Natural killer cell treated with Interleukin-12 subunit alpha and Interleukin-12 subunit beta and Interleukin-15 and Interleukin-18, amount 100 ng/mL, for 72 hours (primary cell): Measurements from ENCODE around the gene NCS1. TPM values are rescaled to one million over a fixed set of nuclear protein-coding genes. Genes with fewer than 3 reads are reported as not detected.

Experiments
- ATAC-seq, 2 donors: fragments of 150-1000 bp; cut with Tn5 transposase in 1 of 2; sonication (Bioruptor Pico), chemical (Tn5 transposase) in 1 of 2; 2 replicates each; pipeline ENCODE4 v1.10.0; 2021
- DNase-seq: peaks from one replicate; pipeline ENCODE4 v3.0.0; 2022; ENCODE audit warnings: low spot score
- H3K27ac Mint-ChIP-seq, 2 donors: 1 replicate in 1 of 2; 2 replicates in 1 of 2; pipeline ENCODE4 v1.8.0; 2022; ENCODE audit warnings: mixed read lengths in 2 of 2, mild to moderate bottlenecking in 1 of 2, moderate library complexity in 1 of 2
- H3K27me3 Mint-ChIP-seq, 2 donors: 1 replicate in 1 of 2; 2 replicates in 1 of 2; pipeline ENCODE4 v1.8.0; 2022; ENCODE audit warnings: mixed read lengths in 2 of 2
- H3K36me3 Mint-ChIP-seq: one replicate; pipeline ENCODE4 v1.8.0; 2022; ENCODE audit warnings: mixed read lengths
- H3K4me1 Mint-ChIP-seq, 2 donors: 1 replicate in 1 of 2; 2 replicates in 1 of 2; pipeline ENCODE4 v1.8.0; 2022; ENCODE audit warnings: low read depth in 2 of 2, mixed read lengths in 2 of 2, mild to moderate bottlenecking in 1 of 2
- H3K4me3 Mint-ChIP-seq: one replicate; pipeline ENCODE4 v1.8.0; 2022; ENCODE audit warnings: mixed read lengths
- H3K9me3 Mint-ChIP-seq: 2 replicates; pipeline ENCODE4 v1.8.0; 2022; ENCODE audit warnings: mixed read lengths
- total RNA-seq, 2 donors: library from RNA; stranded (reverse); gene quantifications; one replicate each; pipeline ENCODE4 v1.2.3, GENCODE V29; 2022

NCS1 gene
- total RNA-seq, 2 donors from 2014 or later = 31.0 to 38.1 TPM

DNA sequence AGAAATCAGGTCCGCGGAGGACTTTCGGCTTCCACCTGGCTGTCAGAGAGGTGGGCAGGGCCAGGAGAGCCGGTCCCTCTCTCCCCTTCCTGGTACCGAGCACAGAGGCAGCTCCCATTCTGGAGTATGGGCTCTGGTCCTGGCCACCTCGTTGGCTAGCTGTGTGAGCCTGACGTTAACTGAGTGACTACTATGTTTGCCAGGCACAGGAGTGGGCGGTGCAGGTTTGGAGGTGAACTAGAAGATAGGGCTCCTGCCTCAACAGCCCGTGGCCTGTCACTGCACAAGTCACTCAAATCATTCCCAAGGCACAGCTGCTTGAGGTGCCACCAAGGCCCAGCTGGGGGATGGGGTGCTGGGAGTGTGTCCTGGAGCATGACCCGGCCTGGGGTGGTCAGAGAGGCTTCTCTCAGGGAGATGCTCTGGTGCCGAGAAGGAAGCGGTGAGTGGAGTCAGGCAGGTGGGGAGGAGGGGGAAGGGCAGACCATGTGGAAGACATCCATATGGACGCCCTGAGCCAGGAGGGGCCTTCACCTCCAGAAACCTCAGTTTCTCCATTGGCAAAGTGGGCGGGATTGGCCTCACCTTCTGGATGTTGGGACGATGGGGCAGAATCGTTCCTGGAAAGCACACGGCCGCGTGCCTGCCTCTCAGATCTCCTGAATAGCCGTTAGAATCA lies 39.5 kb downstream of the NCS1 start:
- Mint-ChIP-seq H3K27ac (no peak overlapping the region), H3K4me3 (no peak overlapping the region)

DNA sequence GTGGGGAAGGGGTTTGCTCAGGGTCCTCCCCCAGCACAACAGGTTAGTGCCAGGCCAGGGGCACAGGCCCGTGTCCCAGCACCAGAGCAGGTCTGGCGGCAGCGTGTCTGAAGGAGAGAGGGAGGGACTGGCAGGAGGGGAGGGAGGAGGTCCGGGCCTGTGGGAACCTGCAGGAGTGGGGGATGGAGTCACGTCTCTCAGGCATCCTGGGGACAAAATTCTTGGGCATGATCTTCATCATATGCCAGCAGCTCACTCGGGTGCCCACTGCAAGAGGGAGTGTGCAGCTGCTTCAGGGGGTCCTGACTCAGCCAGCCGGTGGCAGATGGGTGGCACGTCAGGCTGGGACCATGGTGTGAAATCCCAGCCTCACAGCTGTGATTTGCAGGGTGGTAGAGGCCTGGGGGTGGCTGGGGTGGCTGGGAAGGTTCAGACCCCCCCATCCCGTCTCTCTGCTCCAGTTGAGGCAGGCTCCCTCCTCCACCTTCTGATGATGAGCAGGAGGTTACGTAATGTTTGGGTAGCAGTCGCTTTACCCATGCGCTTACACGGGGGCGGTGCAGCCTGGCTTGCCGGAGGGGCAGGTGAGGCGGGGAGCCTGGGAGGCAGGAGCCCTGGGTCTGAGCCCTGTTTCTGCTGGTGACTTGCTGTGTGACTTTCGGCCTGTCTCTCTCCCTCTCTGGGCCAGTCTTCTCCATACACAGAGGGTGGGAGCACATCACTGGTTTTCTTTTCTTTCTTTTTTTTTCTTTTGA lies 40.5 kb downstream of the NCS1 start:
- peaks cover 0 to 17% of the 10 kb centered on the region in 2 donors for H3K4me1 Mint-ChIP-seq
- H3K36me3 Mint-ChIP-seq = no peaks in the 10 kb centered on the region
- H3K27ac Mint-ChIP-seq = no peak overlapping the region
- H3K9me3 Mint-ChIP-seq = no peaks in the 10 kb centered on the region
- H3K4me3 Mint-ChIP-seq = no peak overlapping the region
- ATAC-seq (no peak), DNase-seq (no peak)
- H3K27me3 Mint-ChIP-seq = no peaks in the 10 kb centered on the region

More for the DNA sequence above, 39.5 kb downstream of the NCS1 start:
- Mint-ChIP-seq H3K27me3 (no peaks in the 10 kb centered on the region), H3K4me1 (peaks cover 0 to 17% of the 10 kb centered on the region in 2 donors), H3K9me3 (no peaks in the 10 kb centered on the region), H3K36me3 (no peaks in the 10 kb centered on the region)
- ATAC-seq (no peak), DNase-seq (no peak)

DNA sequence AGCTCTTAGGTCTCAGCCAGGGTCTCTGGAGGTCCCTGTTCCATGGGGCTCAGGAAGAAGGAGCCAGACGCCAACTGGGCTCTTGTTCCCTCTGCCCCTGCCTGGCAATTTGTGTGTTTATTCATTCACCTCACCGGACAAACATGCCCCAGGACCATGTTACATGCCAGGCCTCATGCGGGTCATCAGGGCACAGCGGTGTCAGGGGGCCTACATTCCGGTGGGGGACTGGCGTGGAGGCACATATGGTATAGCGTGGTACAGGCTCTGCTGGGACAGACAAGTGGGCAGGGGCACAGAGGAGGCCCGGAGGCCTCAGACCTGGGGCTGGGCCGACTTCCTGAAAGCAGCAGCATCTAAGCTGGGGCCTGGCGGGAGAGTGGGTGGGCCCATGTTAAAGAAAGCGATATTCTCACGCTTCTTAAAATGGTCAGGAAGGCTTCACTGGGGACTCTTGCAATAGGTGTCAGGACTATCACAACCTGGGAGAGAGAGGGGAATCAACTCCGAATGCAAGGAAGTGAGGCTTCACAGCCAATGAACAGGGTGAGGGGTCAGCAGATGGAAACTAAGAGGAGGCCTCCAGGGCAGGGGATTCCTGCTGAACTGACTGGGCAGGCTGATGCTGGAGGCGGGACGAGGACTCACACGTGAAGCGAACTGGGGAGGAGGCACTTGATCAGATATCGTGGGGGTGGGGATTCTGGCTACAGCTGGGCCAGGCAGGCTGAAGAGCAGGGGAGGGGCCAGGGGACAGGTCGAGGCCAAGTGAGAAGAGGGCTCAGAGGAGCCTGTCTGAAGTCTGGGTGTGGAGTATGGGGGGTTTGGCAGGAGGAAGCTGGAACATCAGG lies 41.9 kb downstream of the NCS1 start:
- Mint-ChIP-seq H3K4me1 (peaks cover 0 to 17% of the 10 kb centered on the region in 2 donors), H3K27me3 (no peaks in the 10 kb centered on the region), H3K9me3 (no peaks in the 10 kb centered on the region), H3K36me3 (no peaks in the 10 kb centered on the region), H3K27ac (peak overlapping the region in 1 of 2 donors; percentile 43), H3K4me3 (no peak overlapping the region)
- no peak for DNase-seq
- no peak for ATAC-seq

DNA sequence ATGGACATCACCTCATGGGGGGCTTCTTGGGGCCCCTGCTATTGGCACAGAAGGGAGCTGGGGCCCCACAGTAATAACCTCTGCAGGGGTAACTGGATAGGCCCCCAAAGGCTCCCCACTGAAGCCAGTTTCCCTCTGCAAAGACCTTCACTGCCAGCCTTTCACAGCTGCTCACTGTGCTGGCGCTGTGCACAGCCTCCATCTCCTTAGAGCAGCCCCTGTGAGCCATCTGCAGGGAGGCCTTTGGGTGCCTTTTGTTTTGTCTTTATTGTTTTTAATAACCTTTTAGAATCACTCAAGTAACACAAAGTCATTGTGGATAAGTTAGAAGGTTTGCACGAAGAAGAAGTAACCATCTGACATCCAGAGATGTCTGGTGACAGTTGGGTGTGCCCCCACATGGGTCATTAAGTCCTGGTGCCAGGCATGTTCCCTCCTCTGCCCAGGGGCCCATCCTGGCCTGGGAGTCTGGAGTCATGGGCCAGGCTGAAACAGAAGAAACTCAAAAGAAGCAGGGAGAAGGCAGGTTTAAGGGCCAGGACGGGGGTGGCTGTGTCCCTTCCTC lies 42.7 kb downstream of the NCS1 start:
- Mint-ChIP-seq H3K4me3 (no peak overlapping the region), H3K27ac (peak overlapping the region in 1 of 2 donors; percentile 43), H3K4me1 (peaks cover 0 to 17% of the 10 kb centered on the region in 2 donors), H3K36me3 (no peaks in the 10 kb centered on the region), H3K9me3 (no peaks in the 10 kb centered on the region), H3K27me3 (no peaks in the 10 kb centered on the region)
- no peak for ATAC-seq
- no peak for DNase-seq

DNA sequence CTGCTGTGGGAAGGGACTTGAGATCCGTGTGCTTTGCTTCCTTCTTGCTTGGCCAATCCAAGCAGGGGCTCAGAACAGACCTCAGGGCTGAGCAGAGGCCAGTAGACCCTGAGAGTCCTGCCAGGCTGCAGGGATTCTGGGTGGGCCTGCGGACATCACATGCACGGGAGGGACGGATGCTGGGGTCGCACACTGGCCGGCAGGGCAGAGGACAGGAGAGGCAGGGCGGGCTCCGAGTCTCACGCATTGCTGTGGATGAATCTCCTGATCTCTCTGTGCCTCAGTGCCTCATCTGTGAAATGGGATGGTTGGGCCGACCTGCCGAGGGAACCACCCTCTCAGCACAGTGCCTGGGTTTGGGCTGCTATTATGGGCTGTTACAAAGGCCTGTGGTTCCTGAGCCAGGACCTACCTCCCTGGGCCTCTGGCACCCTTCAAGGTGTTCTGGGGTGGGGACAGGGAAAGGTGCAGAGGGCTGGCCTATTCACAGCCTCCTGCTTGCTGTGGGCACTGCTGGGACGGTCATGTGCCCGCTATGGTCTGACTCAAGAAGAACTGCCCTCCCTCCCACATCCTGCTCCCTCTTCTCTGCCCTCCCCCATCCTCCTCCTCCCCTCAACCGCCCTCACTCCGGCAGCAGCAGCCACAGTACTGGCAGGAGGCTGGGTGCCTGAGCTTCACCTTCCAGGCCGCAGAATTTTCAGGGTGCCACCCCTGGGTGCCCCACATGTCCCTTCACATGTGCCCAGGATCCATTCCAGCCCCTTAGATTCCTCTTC lies 43.3 kb downstream of the NCS1 start:
- Mint-ChIP-seq H3K4me1 (peaks cover 0 to 17% of the 10 kb centered on the region in 2 donors), H3K27me3 (no peaks in the 10 kb centered on the region), H3K9me3 (no peaks in the 10 kb centered on the region), H3K36me3 (no peaks in the 10 kb centered on the region), H3K4me3 (no peak overlapping the region), H3K27ac (peak overlapping the region in 1 of 2 donors; percentile 43)
- ATAC-seq = peak; percentile 74 to 75
- no peak for DNase-seq

DNA sequence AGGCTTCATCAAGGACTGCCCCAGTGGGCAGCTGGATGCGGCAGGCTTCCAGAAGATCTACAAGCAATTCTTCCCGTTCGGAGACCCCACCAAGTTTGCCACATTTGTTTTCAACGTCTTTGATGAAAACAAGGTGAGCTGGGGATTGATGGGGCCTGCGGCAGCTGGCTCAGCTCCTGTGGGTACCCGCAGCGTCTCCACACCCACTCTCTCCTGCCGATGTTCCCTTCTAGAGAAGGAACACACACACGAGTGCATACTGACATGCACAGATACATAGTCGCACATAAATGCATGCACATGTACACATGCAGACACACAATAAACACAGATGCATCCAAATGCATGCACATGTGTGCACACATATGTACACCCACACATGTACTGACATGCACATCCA lies 45.6 kb downstream of the NCS1 start:
- H3K4me3 Mint-ChIP-seq = no peak overlapping the region
- H3K27ac Mint-ChIP-seq = no peak overlapping the region
- no peaks in the 10 kb centered on the region for H3K9me3 Mint-ChIP-seq
- no peaks in the 10 kb centered on the region for H3K36me3 Mint-ChIP-seq
- DNase-seq = no peak
- no peak for ATAC-seq
- no peaks in the 10 kb centered on the region for H3K27me3 Mint-ChIP-seq
- peaks cover 0 to 14% of the 10 kb centered on the region in 2 donors for H3K4me1 Mint-ChIP-seq

DNA sequence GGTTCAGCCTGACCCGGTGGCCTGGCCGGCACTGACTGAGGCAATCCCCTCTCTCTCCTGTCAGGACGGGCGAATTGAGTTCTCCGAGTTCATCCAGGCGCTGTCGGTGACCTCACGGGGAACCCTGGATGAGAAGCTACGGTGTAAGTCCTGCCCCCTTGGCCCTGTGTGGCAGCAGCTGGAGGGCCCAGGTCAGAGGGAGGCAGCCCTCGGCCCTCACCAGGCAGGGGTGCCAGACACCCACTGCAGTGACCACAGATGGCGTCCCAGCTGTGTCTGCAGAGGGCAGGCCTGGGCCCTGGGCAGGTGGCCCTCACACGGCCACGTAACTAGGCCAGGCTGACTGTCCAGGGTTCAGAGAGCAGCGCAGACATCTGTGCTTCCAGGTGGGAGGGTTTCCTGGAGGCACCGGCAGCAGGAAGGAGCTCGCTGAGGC lies 47.5 kb downstream of the NCS1 start:
- Mint-ChIP-seq H3K9me3 (no peaks in the 10 kb centered on the region), H3K4me1 (peaks cover 0 to 7% of the 10 kb centered on the region in 2 donors)

DNA sequence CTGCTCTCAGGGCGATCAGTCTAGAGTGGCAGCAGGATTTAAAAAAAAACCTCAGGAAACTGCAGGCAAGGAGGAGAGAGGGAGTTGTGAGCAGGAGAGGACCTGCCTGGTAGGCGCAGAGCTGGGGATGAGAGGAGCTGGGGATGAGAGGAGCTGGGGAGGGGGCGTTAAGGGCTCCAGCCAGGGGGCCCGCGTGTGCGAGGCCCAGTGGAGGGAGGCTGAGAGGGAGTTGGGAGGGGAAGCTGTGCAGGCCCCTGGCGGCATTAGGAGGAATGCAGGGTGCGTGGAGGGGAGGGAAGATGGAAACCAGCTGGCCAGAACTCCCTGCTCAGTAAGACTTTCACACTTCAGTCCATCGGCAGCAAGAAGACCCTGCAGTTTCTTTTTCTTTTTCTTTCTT lies 48.1 kb downstream of the NCS1 start:
- no peak for ATAC-seq
- Mint-ChIP-seq H3K27me3 (no peaks in the 10 kb centered on the region), H3K4me3 (no peak overlapping the region), H3K4me1 (peaks cover 0 to 3% of the 10 kb centered on the region in 2 donors), H3K27ac (no peak overlapping the region), H3K9me3 (no peaks in the 10 kb centered on the region), H3K36me3 (no peaks in the 10 kb centered on the region)
- no peak for DNase-seq

More for the DNA sequence above, 47.5 kb downstream of the NCS1 start:
- no peaks in the 10 kb centered on the region for H3K36me3 Mint-ChIP-seq
- ATAC-seq (no peak), DNase-seq (no peak)
- no peaks in the 10 kb centered on the region for H3K27me3 Mint-ChIP-seq
- H3K4me3 Mint-ChIP-seq = no peak overlapping the region
- H3K27ac Mint-ChIP-seq = no peak overlapping the region

DNA sequence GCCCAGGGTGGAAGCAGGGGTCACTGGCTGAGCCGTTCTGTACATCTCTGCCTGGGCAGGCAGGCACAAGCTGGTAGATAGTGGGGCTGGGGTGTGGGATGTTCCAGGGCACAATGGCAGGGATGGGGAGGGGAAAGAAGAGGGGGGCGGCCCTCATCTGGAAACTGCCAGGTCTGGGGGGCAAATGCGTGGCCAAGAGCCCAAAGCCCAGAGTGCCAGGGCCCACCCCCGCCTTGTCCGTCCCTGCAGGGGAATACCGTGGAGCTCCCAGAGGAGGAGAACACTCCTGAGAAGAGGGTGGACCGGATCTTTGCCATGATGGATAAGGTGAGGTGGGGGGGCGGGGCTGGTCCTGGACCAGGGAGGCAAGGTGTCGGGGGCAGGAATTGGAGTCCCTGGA lies 50.6 kb downstream of the NCS1 start:
- no peak for DNase-seq
- Mint-ChIP-seq H3K4me1 (no peaks in the 10 kb centered on the region), H3K27me3 (no peaks in the 10 kb centered on the region), H3K4me3 (no peak overlapping the region), H3K36me3 (peaks cover 6% of the 10 kb centered on the region), H3K9me3 (no peaks in the 10 kb centered on the region), H3K27ac (no peak overlapping the region)
- ATAC-seq = no peak

DNA sequence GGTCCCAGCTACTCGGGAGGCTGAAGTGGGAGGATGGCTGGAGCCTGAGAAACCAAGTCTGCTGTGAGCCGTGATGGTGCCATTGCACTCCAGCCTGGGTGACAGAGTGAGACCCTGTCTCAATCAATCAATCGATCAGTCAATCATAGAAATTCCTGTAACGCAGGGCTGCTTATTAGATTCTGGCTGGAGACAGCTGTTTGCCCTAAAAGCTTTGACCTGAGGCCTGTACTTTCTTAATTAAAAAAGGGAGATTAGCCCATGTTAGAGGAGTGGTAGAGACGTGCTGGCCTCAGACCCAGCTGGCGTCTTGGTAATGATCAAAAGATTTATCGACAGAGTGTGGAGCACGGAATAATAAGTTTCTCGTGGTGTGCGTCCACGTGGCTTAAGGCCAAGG lies 52.9 kb downstream of the NCS1 start:
- H3K9me3 Mint-ChIP-seq = no peaks in the 10 kb centered on the region
- DNase-seq (no peak), ATAC-seq (no peak)
- H3K4me1 Mint-ChIP-seq = no peaks in the 10 kb centered on the region
- H3K27ac Mint-ChIP-seq = no peak overlapping the region
- H3K36me3 Mint-ChIP-seq = peaks cover 6% of the 10 kb centered on the region
- H3K4me3 Mint-ChIP-seq = no peak overlapping the region
- no peaks in the 10 kb centered on the region for H3K27me3 Mint-ChIP-seq

DNA sequence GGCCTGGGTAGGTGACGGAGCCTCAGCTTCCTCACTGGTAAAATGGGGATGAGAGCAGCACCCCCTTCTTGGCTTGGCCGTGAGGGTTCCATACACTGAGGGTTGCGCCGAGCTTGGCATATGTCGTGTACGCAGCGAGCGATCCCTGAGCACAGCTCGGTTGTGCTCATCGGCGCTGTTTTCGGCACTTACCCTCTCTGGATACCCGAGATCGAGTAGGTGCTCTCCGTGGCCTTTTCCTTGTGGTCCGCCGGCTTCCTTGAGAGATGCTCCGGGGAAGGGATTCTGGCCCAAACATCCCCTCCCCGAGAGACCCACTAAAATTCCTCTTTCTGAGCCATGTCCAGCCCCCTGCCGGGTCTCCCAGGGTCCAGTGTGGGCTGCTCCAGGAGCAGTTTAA lies 53.4 kb downstream of the NCS1 start:
- peaks cover 6% of the 10 kb centered on the region for H3K36me3 Mint-ChIP-seq
- H3K27me3 Mint-ChIP-seq = no peaks in the 10 kb centered on the region
- H3K4me3 Mint-ChIP-seq = no peak overlapping the region
- no peak overlapping the region for H3K27ac Mint-ChIP-seq
- H3K4me1 Mint-ChIP-seq = no peaks in the 10 kb centered on the region
- DNase-seq = no peak
- peak in 1 of 2 donors; percentile 33 for ATAC-seq
- no peaks in the 10 kb centered on the region for H3K9me3 Mint-ChIP-seq

DNA sequence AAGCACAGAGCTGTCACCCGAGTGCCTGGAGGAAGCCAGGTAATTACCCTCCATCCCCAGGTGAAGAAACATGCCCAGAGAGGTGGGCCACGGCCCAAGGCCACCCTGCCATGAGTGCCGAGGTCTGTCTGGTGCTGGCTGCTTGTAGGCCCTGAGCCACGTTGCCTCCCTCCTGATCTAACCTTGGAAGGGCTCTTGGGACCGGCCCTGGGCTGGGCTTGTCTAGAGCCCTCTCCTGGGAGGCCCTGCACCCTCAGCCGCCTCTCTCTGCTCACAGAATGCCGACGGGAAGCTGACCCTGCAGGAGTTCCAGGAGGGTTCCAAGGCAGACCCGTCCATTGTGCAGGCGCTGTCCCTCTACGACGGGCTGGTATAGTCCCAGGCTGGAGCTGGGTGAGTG lies 53.9 kb downstream of the NCS1 start:
- peak in 1 of 2 donors; percentile 13 for ATAC-seq
- Mint-ChIP-seq H3K36me3 (peaks cover 6% of the 10 kb centered on the region), H3K4me3 (no peak overlapping the region), H3K27me3 (no peaks in the 10 kb centered on the region), H3K27ac (no peak overlapping the region), H3K4me1 (no peaks in the 10 kb centered on the region), H3K9me3 (no peaks in the 10 kb centered on the region)
- DNase-seq = no peak

DNA sequence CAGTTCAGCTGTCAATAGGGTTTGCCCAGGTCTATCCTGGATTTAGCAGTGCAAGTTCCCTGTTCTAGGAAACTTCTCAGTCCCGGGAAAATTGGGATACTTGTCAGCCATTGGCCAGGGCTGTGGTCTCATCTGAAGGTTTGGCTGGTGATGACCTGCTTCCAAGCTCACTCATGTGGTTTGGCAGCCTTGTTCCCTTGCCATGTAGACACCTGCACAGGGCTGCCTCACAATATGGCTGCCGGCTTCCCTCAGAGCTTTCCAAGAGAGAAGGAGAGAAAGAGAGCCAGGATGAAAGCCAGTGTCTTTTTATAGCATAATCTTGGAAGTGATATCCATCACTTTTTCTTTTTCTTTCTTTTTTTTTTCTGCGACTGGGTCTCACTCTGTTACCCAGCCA lies 55.6 kb downstream of the NCS1 start:
- Mint-ChIP-seq H3K27ac (no peak overlapping the region), H3K27me3 (no peaks in the 10 kb centered on the region), H3K36me3 (peaks cover 6% of the 10 kb centered on the region), H3K4me1 (peaks cover 0 to 3% of the 10 kb centered on the region in 2 donors), H3K4me3 (no peak overlapping the region), H3K9me3 (no peaks in the 10 kb centered on the region)
- DNase-seq (no peak), ATAC-seq (no peak)
